HPDE6-E6E7 (cell line): ENCODE results near the gene NUDT7.
A peak's percentile ranks its signal among the peaks of the same experiment; 100 is the strongest.

ENCODE experiments used
- DNase-seq: peaks from one replicate; pipeline ENCODE4 v3.0.0; 2011; ENCODE audit warnings: missing footprints; ENCODE audit errors: extremely low spot score

The NUDT7 gene

GRCh38 chr16:77724174-77724573 is 1.9 kb downstream of the NUDT7 start:
- DNase-seq = no peak

GRCh38 chr16:77729951-77730350 is 7.6 kb downstream of the NUDT7 start:
- no peak for DNase-seq

- DNase-seq = no peak
Observed at GRCh38 chr16:77732241-77732946, 10.1 kb downstream of the NUDT7 start.

GRCh38 chr16:77736879-77737278 is 14.6 kb downstream of the NUDT7 start:
- DNase-seq = no peak

GRCh38 chr16:77738706-77739558 is 16.6 kb downstream of the NUDT7 start:
- peak; percentile 46 for DNase-seq

- DNase-seq = no peak
Observed at GRCh38 chr16:77739559-77739892, 17.2 kb downstream of the NUDT7 start.

- no peak for DNase-seq
Observed at GRCh38 chr16:77744141-77744540, 21.8 kb downstream of the NUDT7 start.

- DNase-seq = no peak
Observed at GRCh38 chr16:77745972-77746371, 23.7 kb downstream of the NUDT7 start.

GRCh38 chr16:77748421-77749005 is 26.2 kb downstream of the NUDT7 start:
- DNase-seq = no peak

- DNase-seq = no peak
Observed at GRCh38 chr16:77749415-77749814, 27.1 kb downstream of the NUDT7 start.

- DNase-seq = no peak
Observed at GRCh38 chr16:77758046-77758445, 35.7 kb downstream of the NUDT7 start.

- DNase-seq = no peak
Observed at GRCh38 chr16:77758508-77758907, 36.2 kb downstream of the NUDT7 start.

GRCh38 chr16:77759201-77759600 is 36.9 kb downstream of the NUDT7 start:
- no peak for DNase-seq

GRCh38 chr16:77759821-77760220 is 37.5 kb downstream of the NUDT7 start:
- DNase-seq = no peak

- no peak for DNase-seq
Observed at GRCh38 chr16:77760800-77761199, 38.5 kb downstream of the NUDT7 start.

GRCh38 chr16:77761204-77761603 is 38.9 kb downstream of the NUDT7 start:
- DNase-seq = no peak

GRCh38 chr16:77762262-77762661 is 39.9 kb downstream of the NUDT7 start:
- no peak for DNase-seq

- DNase-seq = no peak
Observed at GRCh38 chr16:77763994-77764393, 41.7 kb downstream of the NUDT7 start.

GRCh38 chr16:77767211-77767610 is 44.9 kb downstream of the NUDT7 start:
- DNase-seq = no peak

- no peak for DNase-seq
Observed at GRCh38 chr16:77767826-77768225, 45.5 kb downstream of the NUDT7 start.

- no peak for DNase-seq
Observed at GRCh38 chr16:77775911-77776909, 53.9 kb downstream of the NUDT7 start.

- DNase-seq = no peak
Observed at GRCh38 chr16:77777745-77778144, 55.4 kb downstream of the NUDT7 start.
